Measurements from ENCODE around the gene DOCK7. TPM values are rescaled to one million over a fixed set of nuclear protein-coding genes. Genes with fewer than 3 reads are reported as not detected.

Gene DOCK7
- polyA plus RNA-seq, 1 of the 3 experiments (the other 2 are of a cell fraction) = 27.6 TPM

GRCh38 chr1:62508187-62508758, 179.9 kb downstream of the DOCK7 start:
- DNase-seq = peak; percentile 33
- Histone ChIP-seq H3K27me3 (ENCODE audit: insufficient read depth) (no peaks in the 10 kb centered on the region), H3K9me3 (no peaks in the 10 kb centered on the region), H3K9ac (no peak overlapping the region), H3K4me2 (no peak overlapping the region), H3K4me1 (ENCODE audit: control insufficient read depth in 1 of 2, insufficient read depth in 2 of 2, low read depth in 1 of 2, low read length in 1 of 2) (no peaks in the 10 kb centered on the region; a peak in 2 of 4 replicates), H3K4me3 (ENCODE audit: low read depth in 2 of 2, low read length in 1 of 2) (no peak overlapping the region), H4K20me1 (ENCODE audit: insufficient read depth) (no peaks in the 10 kb centered on the region), H3K27ac (ENCODE audit: low read depth in 2 of 2, low read length in 1 of 2) (no peak overlapping the region), H3K36me3 (replicated peaks in 1 of 2; ENCODE audit: control insufficient read depth in 1 of 2, insufficient read depth in 2 of 2, low read length in 1 of 2) (peaks cover 54 to 79% of the 10 kb centered on the region in 2 experiments), H3K9me2 (no peaks in the 10 kb centered on the region), H3F3A (replicated peaks; ENCODE audit: insufficient read depth) (peaks cover 18% of the 10 kb centered on the region), H3K79me2 (ENCODE audit: insufficient read depth) (no peaks in the 10 kb centered on the region), H2AFZ (ENCODE audit: low read depth) (no peak overlapping the region)
- POLR2A ChIA-PET = no interaction called here
- CTCF ChIA-PET = interaction anchor here (0.5 to 6.9 kb wide), 52 partner anchors 8 to 626 kb away, joined by 3 to 121 read pairs (median 4); partner anchors contain the start of gene DOCK7
- TF ChIP-seq RFX5 (IDR thresholded peaks at IDR 0.05; ENCODE audit: low read length) = no peak
- TF ChIP-seq CTCF (IDR thresholded peaks at IDR 0.05) = peak; percentile 75
- TF ChIP-seq SMC3 (IDR thresholded peaks at IDR 0.05; ENCODE audit: low read depth, low read length) = peak; percentile 68
- peak; percentile 77 for TF ChIP-seq RAD21 (IDR thresholded peaks at IDR 0.05; ENCODE audit: low read length)
- no peak for TF ChIP-seq FOXM1 (IDR thresholded peaks at IDR 0.05; ENCODE audit: low read depth)
- WGBS (ENCODE audit: low lambda C conversion rate) = 96% methylated on average over 1 of the region's 1 CpG

DNA sequence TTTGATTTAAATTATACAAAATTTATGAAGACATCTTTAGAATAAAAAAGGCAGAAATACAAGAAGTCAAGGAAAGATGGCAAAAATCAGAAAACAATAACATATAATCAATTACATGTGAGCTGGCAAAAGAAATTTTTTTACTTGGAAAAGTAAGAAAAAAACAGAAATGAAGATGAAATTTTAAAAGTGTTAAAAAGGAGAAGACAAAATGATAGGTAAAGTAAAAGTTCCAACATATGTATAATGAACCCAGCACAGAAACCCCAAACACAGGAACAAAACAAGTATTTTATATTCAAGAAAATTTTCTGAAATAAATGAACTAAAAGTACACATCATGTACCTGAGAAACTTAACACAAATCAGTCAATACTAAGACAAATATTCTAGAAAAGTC, 188.0 kb downstream of the DOCK7 start:
- H3K27ac ChIP-seq (ENCODE audit: low read depth in 2 of 2, low read length in 1 of 2) = no peak overlapping the region
- no peak overlapping the region for H3K4me3 ChIP-seq (ENCODE audit: low read depth in 2 of 2, low read length in 1 of 2)
- H3K36me3 ChIP-seq (replicated peaks in 1 of 2; ENCODE audit: control insufficient read depth in 1 of 2, insufficient read depth in 2 of 2, low read length in 1 of 2) = peaks cover 30 to 73% of the 10 kb centered on the region in 2 experiments
- H3K9me2 ChIP-seq = no peaks in the 10 kb centered on the region
- no peaks in the 10 kb centered on the region for H3K79me2 ChIP-seq (ENCODE audit: insufficient read depth)
- no peaks in the 10 kb centered on the region for H3K27me3 ChIP-seq (ENCODE audit: insufficient read depth)
- no peaks in the 10 kb centered on the region for H3K9me3 ChIP-seq
- TF ChIP-seq, protein P1, sequence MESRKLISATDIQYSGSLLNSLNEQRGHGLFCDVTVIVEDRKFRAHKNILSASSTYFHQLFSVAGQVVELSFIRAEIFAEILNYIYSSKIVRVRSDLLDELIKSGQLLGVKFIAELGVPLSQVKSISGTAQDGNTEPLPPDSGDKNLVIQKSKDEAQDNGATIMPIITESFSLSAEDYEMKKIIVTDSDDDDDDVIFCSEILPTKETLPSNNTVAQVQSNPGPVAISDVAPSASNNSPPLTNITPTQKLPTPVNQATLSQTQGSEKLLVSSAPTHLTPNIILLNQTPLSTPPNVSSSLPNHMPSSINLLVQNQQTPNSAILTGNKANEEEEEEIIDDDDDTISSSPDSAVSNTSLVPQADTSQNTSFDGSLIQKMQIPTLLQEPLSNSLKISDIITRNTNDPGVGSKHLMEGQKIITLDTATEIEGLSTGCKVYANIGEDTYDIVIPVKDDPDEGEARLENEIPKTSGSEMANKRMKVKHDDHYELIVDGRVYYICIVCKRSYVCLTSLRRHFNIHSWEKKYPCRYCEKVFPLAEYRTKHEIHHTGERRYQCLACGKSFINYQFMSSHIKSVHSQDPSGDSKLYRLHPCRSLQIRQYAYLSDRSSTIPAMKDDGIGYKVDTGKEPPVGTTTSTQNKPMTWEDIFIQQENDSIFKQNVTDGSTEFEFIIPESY (IDR thresholded peaks at IDR 0.05; ENCODE audit: borderline replicate concordance, low read depth) = no peak
- TF ChIP-seq REST (IDR thresholded peaks at IDR 0.05; ENCODE audit: low read depth, low read length) (no peak), FOSL2 (IDR thresholded peaks at IDR 0.05; ENCODE audit: borderline replicate concordance, low read depth) (no peak), GATA2 (CRISPR knock-in tag; IDR thresholded peaks at IDR 0.05) (no peak), YY1 (IDR thresholded peaks at IDR 0.05; ENCODE audit: low read depth) (no peak), PBX3 (IDR thresholded peaks at IDR 0.05) (no peak), RCOR1 (IDR thresholded peaks at IDR 0.05; ENCODE audit: low read length) (no peak), TCF12 (IDR thresholded peaks at IDR 0.05) (no peak), USF2 (IDR thresholded peaks at IDR 0.05; ENCODE audit: borderline replicate concordance, low read depth, low read length) (no peak)
- TF ChIP-seq, protein P2, sequence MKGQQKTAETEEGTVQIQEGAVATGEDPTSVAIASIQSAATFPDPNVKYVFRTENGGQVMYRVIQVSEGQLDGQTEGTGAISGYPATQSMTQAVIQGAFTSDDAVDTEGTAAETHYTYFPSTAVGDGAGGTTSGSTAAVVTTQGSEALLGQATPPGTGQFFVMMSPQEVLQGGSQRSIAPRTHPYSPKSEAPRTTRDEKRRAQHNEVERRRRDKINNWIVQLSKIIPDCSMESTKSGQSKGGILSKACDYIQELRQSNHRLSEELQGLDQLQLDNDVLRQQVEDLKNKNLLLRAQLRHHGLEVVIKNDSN (IDR thresholded peaks at IDR 0.05; ENCODE audit: borderline replicate concordance, low read depth) = no peak
- no peaks in the 10 kb centered on the region; a peak in 1 of 4 replicates for H3K4me1 ChIP-seq (ENCODE audit: control insufficient read depth in 1 of 2, insufficient read depth in 2 of 2, low read depth in 1 of 2, low read length in 1 of 2)
- no peak overlapping the region for H2AFZ ChIP-seq (ENCODE audit: low read depth)
- H3K9ac ChIP-seq = no peak overlapping the region
- POLR2A ChIA-PET = no interaction called here
- H3K4me2 ChIP-seq = no peak overlapping the region
- H4K20me1 ChIP-seq (ENCODE audit: insufficient read depth) = no peaks in the 10 kb centered on the region
- peaks cover 14% of the 10 kb centered on the region for H3F3A ChIP-seq (replicated peaks; ENCODE audit: insufficient read depth)
- no peak for DNase-seq
- CTCF ChIA-PET = interaction anchor here (1.6 to 4.4 kb wide), 4 partner anchors 8 to 325 kb away, joined by 5 to 29 read pairs (median 10); no protein-coding TSS in a partner anchor

Measured in SK-N-SH (cell line).